ENCODE data around the gene ITIH1. TPM values are rescaled to one million over a fixed set of nuclear protein-coding genes. Genes with fewer than 3 reads are reported as not detected.

The ITIH1 gene
- total and polyA plus RNA-seq, 11 donors = 0.04 to 0.23 (median 0.21) TPM; not detected in 8

DNA sequence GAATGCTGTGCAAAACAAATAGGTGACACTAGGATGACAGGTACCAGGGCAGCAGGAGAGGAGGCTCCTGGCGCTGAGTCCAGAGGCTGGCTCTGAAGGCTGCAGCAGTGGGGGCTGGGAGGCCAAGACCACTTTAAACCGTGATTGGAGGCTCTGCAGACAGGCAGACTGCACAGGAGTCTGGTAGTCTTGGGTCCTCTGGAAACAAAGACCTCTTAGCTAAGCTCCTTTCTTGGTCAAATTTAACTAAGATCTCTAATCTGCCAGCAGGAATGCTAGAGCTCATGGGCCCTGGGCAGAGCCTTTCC lies 61.8 kb downstream of the ITIH1 start:
- Histone ChIP-seq H3K27ac (no peak overlapping the region), H3K9me3 (no peaks in the 10 kb centered on the region), H3K4me3 (no peak overlapping the region), H3K27me3 (no peaks in the 10 kb centered on the region), H3K36me3 (peaks cover 0 to 50% (median 16%) of the 10 kb centered on the region in 9 donors), H3K4me1 (peaks cover 8 to 67% (median 42%) of the 10 kb centered on the region in 12 donors)
- intact Hi-C loops (cut with DNase I) = loop anchor here in 1 of 10 donors (5.0 kb wide), 1 partner anchor 67 kb away; the partner anchor contains the start of gene NEK4
- DNase-seq (peak in 3 of 5 donors; percentile 7 to 17 (median 13)), ATAC-seq (no peak)
- TF ChIP-seq, protein P1, sequence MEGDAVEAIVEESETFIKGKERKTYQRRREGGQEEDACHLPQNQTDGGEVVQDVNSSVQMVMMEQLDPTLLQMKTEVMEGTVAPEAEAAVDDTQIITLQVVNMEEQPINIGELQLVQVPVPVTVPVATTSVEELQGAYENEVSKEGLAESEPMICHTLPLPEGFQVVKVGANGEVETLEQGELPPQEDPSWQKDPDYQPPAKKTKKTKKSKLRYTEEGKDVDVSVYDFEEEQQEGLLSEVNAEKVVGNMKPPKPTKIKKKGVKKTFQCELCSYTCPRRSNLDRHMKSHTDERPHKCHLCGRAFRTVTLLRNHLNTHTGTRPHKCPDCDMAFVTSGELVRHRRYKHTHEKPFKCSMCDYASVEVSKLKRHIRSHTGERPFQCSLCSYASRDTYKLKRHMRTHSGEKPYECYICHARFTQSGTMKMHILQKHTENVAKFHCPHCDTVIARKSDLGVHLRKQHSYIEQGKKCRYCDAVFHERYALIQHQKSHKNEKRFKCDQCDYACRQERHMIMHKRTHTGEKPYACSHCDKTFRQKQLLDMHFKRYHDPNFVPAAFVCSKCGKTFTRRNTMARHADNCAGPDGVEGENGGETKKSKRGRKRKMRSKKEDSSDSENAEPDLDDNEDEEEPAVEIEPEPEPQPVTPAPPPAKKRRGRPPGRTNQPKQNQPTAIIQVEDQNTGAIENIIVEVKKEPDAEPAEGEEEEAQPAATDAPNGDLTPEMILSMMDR (IDR thresholded peaks at IDR 0.05) = no peak
- TF ChIP-seq POLR2A (IDR thresholded peaks at IDR 0.05) = no peak
- WGBS, 4 donors = 80 to 100% (median 88%) methylated on average over 2 of the region's 2 CpGs

DNA sequence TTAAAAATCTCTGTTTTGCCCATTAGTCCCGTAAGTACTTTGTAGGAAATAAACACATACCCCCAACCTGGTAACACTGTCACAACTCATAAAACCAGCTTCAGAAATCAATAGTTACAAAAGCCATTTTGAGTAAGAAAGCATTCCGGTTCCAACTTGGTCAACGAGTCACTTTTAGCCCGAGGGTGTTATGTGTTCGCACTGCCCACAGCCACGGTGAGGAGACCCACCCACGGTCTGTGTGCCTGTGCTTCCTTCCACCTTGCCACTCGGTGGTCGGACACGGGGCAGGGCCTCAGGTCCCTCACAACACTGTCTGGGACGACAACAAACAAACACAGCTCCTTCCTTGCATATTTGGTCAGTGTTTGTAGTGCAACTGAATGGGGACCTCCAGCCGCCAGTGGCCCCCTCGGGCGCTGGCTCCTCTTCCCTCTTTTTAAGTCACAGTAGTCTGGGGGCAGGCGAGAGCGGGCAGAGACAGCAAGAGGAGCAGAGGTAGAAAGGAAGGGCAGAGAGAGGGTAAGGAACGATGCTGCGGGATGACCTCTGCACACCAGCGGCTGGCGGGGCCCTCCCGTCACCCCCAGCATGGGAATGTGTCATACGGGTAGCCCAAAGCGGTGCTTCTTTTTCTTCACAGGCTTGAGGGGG lies 62.6 kb downstream of the ITIH1 start:
- no peak for ATAC-seq
- H3K9me3 ChIP-seq = no peaks in the 10 kb centered on the region
- intact Hi-C loops (cut with DNase I) = loop anchor here in 2 of 10 donors (5.0 kb wide), 2 partner anchors 57 to 68 kb away; partner anchors contain the start of genes NEK4 (in 1 of the 2) and STIMATE (in 1 of the 2)
- WGBS, 4 donors = 91 to 93% (median 91%) methylated on average over 22 to 23 of the region's 23 CpGs
- H3K27me3 ChIP-seq = no peaks in the 10 kb centered on the region
- TF ChIP-seq POLR2A (IDR thresholded peaks at IDR 0.05) = no peak
- TF ChIP-seq, protein P1 (IDR thresholded peaks at IDR 0.05) = no peak
- H3K4me1 ChIP-seq = peaks cover 11 to 68% (median 45%) of the 10 kb centered on the region in 12 donors
- peaks cover 0 to 50% (median 16%) of the 10 kb centered on the region in 9 donors for H3K36me3 ChIP-seq
- no peak overlapping the region for H3K27ac ChIP-seq
- DNase-seq = peak in 3 of 5 donors; percentile 13 to 48 (median 18)
- no peak overlapping the region for H3K4me3 ChIP-seq

DNA sequence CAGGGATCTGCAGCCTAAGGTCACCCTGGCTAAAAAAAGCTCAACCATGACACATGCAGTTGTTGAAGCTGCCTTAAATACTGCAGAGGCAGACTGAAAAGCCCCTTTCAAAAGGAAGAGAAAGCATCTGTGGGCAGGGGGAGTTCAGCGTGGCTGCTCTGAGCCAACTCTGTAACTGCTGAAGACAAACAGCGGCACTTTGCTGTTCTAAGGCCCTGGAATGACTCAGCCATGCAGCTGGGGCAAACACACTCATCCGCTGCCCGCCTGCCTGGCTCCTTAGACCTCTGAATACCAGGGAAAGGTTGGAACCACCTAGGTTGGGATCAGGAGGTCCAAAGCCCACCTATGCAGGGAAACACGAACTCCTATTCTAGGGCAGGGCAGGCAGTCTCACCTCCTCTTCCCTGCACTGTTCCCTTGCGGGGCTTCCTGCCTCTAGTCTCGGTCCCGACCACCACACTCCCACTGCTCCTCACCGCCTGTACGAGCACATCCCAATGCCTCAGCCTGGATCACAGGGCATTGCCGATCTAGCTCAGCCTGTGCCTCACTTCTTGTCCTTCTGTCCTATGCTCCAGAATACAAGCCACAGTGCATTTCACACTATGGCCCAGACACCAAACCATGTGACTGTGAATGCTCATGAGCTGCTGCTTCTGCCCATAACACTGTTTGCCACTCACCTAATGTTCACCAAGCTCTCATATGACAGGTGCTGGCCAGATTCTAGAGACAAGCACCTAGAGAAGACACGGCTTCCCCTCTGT lies 64.0 kb downstream of the ITIH1 start:
- H3K27me3 ChIP-seq = no peaks in the 10 kb centered on the region
- no peaks in the 10 kb centered on the region for H3K9me3 ChIP-seq
- intact Hi-C loops (cut with DNase I) = loop anchor here in 1 of 10 donors (5.0 kb wide), 1 partner anchor 56 kb away; the partner anchor contains the start of gene STIMATE
- no peak overlapping the region for H3K4me3 ChIP-seq
- peaks cover 6 to 68% (median 46%) of the 10 kb centered on the region in 12 donors for H3K4me1 ChIP-seq
- DNase-seq = peak in 3 of 5 donors; percentile 26 to 57 (median 26)
- H3K27ac ChIP-seq = peak overlapping the region in 10 of 12 donors; percentile 10 to 85 (median 46)
- TF ChIP-seq, protein P1 (IDR thresholded peaks at IDR 0.05) = no peak
- no peak for TF ChIP-seq POLR2A (IDR thresholded peaks at IDR 0.05)
- WGBS, 4 donors = 92 to 95% (median 93%) methylated on average over 9 to 12 of the region's 12 CpGs
- peaks cover 0 to 46% (median 16%) of the 10 kb centered on the region in 9 donors for H3K36me3 ChIP-seq
- ATAC-seq = peak in 2 of 4 donors; percentile 17 to 25

Other genes with a start within 250 kb of the ITIH1 start
- 10 to 100 TPM; 22.8 to 99.6 (median 52.7) TPM for gene NT5DC2, start 243.7 kb upstream of the ITIH1 start, total RNA-seq
- 10 to 100 TPM; 61.1 to 92.7 TPM for gene NT5DC2, start 243.7 kb upstream of the ITIH1 start, polyA plus RNA-seq
- 10 to 100 TPM in 8 of 9 donors, 1 to 10 TPM in 1; 2.0 to 73.0 (median 59.2) TPM for gene UQCC5, start 241.0 kb upstream of the ITIH1 start, total RNA-seq
- 100 to 1,000 TPM in 1 of 2 donors, 10 to 100 TPM in 1; 45.2 to 113 TPM for gene UQCC5, start 241.0 kb upstream of the ITIH1 start, polyA plus RNA-seq
- 10 to 100 TPM; 33.8 to 61.7 (median 49.5) TPM for gene PBRM1, start 91.7 kb upstream of the ITIH1 start, total RNA-seq
- 10 to 100 TPM in 1 of 2 donors, 1 to 10 TPM in 1; 8.5 to 17.6 TPM for gene PBRM1, start 91.7 kb upstream of the ITIH1 start, polyA plus RNA-seq
- gene GNL3, start 91.6 kb upstream of the ITIH1 start, total RNA-seq = 10 to 100 TPM; 23.6 to 47.4 (median 29.4) TPM
- gene GNL3, start 91.6 kb upstream of the ITIH1 start, polyA plus RNA-seq = 10 to 100 TPM; 25.4 to 85.3 TPM
- 10 to 100 TPM; 22.6 to 38.7 (median 28.3) TPM for gene GLT8D1, start 71.8 kb upstream of the ITIH1 start, total RNA-seq
- gene GLT8D1, start 71.8 kb upstream of the ITIH1 start, polyA plus RNA-seq = 10 to 100 TPM; 21.7 to 39.0 TPM
- gene SPCS1, start 71.5 kb upstream of the ITIH1 start, total RNA-seq = 100 to 1,000 TPM in 2 of 9 donors, 10 to 100 TPM in 7; 72.4 to 176 (median 80.2) TPM
- gene SPCS1, start 71.5 kb upstream of the ITIH1 start, polyA plus RNA-seq = 100 to 1,000 TPM in 1 of 2 donors, 10 to 100 TPM in 1; 48.6 to 161 TPM
- gene NEK4, start 6.7 kb upstream of the ITIH1 start, total RNA-seq = 10 to 100 TPM; 13.1 to 21.5 (median 15.2) TPM
- 10 to 100 TPM in 1 of 2 donors, 1 to 10 TPM in 1; 2.7 to 11.0 TPM for gene NEK4, start 6.7 kb upstream of the ITIH1 start, polyA plus RNA-seq
- 1 to 10 TPM in 1 of 9 donors, under 1 TPM in 8; 0.13 to 1.6 (median 0.65) TPM for gene ITIH3, start 17.2 kb downstream of the ITIH1 start, total RNA-seq
- under 1 TPM; 0.19 to 0.76 TPM for gene ITIH3, start 17.2 kb downstream of the ITIH1 start, polyA plus RNA-seq
- 10 to 100 TPM in 1 of 9 donors, 1 to 10 TPM in 8; 1.4 to 11.2 (median 4.3) TPM for gene ITIH4, start 53.1 kb downstream of the ITIH1 start, total RNA-seq
- 1 to 10 TPM in 1 of 2 donors, under 1 TPM in 1; 0.76 to 4.1 TPM for gene ITIH4, start 53.1 kb downstream of the ITIH1 start, polyA plus RNA-seq
- gene MUSTN1, start 57.4 kb downstream of the ITIH1 start, total RNA-seq = 100 to 1,000 TPM in 2 of 9 donors, 10 to 100 TPM in 7; 13.5 to 207 (median 32.4) TPM
- 100 to 1,000 TPM in 1 of 2 donors, 10 to 100 TPM in 1; 31.0 to 183 TPM for gene MUSTN1, start 57.4 kb downstream of the ITIH1 start, polyA plus RNA-seq
- gene STIMATE, start 119.9 kb downstream of the ITIH1 start, total RNA-seq = 10 to 100 TPM in 4 of 9 donors, 1 to 10 TPM in 5; 4.4 to 17.1 (median 10.0) TPM
- gene STIMATE, start 119.9 kb downstream of the ITIH1 start, polyA plus RNA-seq = 1 to 10 TPM; 3.4 to 4.5 TPM